Upper lobe of right lung (tissue), 1 donor: Measurements from ENCODE around the gene MT2A. TPM values are rescaled to one million over a fixed set of nuclear protein-coding genes. Genes with fewer than 3 reads are reported as not detected.

Experiments
- ATAC-seq: fragments of 200-7000 bp; cut with Tn5 transposase; one replicate; pipeline ENCODE4 v1.9.1; 2020; ENCODE audit warnings: mild to moderate bottlenecking, moderate library complexity
- DNase-seq: peaks from one replicate; pipeline ENCODE4 v3.0.0-alpha.2; 2020
- H3K27ac ChIP-seq: fragments of 200-600 bp; one replicate; pipeline ENCODE4 v1.8.0; 2022
- H3K27me3 ChIP-seq: fragments of 200-600 bp; one replicate; pipeline ENCODE4 v1.8.0; 2022; ENCODE audit warnings: mild to moderate bottlenecking
- H3K36me3 ChIP-seq: fragments of 200-600 bp; one replicate; pipeline ENCODE4 v1.8.0; 2022
- H3K4me1 ChIP-seq: fragments of 200-600 bp; one replicate; pipeline ENCODE4 v1.8.0; 2022
- H3K4me3 ChIP-seq: fragments of 200-600 bp; one replicate; pipeline ENCODE4 v1.8.0; 2022; ENCODE audit warnings: mild to moderate bottlenecking
- H3K9me3 ChIP-seq: fragments of 200-600 bp; one replicate; pipeline ENCODE4 v1.8.0; 2022
- intact Hi-C: fragments of 100-400 bp; cut with DNase I; formaldehyde crosslinking; loops from one replicate; pipeline ENCODE4 v1.11.0; 2022
- total RNA-seq: library from RNA; stranded (reverse); fragmentation: NEBNext Ultra II Directional; extraction: Animal tissue kit (Norgen Biotek cat#: 25700); gene quantifications from one replicate; pipeline ENCODE4 v1.2.1, GENCODE V29; 2021
- TF ChIP-seq, protein P1 (sequence below): fragments of 200-600 bp; IDR thresholded peaks from one replicate; pipeline ENCODE4 v1.8.0; 2022; ENCODE audit warnings: antibody characterized with exemption
- donor health status: DM: no; HTN: yes; CAD: no; lungs with severe emphysema.

Gene MT2A
- total RNA-seq, 1 donor from 2014 or later: 349 TPM

- H3K27me3 ChIP-seq: peaks cover 23% of the 10 kb centered on the region
- peak overlapping the region; percentile 46 for H3K4me3 ChIP-seq
- ATAC-seq: no peak
- intact Hi-C loops: no loop called here
- peaks cover 8% of the 10 kb centered on the region for H3K4me1 ChIP-seq
- H3K36me3 ChIP-seq: no peaks in the 10 kb centered on the region
- DNase-seq: no peak
- H3K27ac ChIP-seq: peak overlapping the region; percentile 83
- TF ChIP-seq, protein P1, sequence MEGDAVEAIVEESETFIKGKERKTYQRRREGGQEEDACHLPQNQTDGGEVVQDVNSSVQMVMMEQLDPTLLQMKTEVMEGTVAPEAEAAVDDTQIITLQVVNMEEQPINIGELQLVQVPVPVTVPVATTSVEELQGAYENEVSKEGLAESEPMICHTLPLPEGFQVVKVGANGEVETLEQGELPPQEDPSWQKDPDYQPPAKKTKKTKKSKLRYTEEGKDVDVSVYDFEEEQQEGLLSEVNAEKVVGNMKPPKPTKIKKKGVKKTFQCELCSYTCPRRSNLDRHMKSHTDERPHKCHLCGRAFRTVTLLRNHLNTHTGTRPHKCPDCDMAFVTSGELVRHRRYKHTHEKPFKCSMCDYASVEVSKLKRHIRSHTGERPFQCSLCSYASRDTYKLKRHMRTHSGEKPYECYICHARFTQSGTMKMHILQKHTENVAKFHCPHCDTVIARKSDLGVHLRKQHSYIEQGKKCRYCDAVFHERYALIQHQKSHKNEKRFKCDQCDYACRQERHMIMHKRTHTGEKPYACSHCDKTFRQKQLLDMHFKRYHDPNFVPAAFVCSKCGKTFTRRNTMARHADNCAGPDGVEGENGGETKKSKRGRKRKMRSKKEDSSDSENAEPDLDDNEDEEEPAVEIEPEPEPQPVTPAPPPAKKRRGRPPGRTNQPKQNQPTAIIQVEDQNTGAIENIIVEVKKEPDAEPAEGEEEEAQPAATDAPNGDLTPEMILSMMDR: no peak
- no peaks in the 10 kb centered on the region for H3K9me3 ChIP-seq
Measured at GRCh38 chr16:56632848-56633365, 24.5 kb downstream of the MT2A start.

- TF ChIP-seq, protein P1: no peak
- no peak for DNase-seq
- Histone ChIP-seq H3K4me3 (peak overlapping the region; percentile 46), H3K9me3 (no peaks in the 10 kb centered on the region), H3K27ac (peak overlapping the region; percentile 83), H3K36me3 (no peaks in the 10 kb centered on the region), H3K27me3 (peaks cover 29% of the 10 kb centered on the region), H3K4me1 (peaks cover 15% of the 10 kb centered on the region)
- ATAC-seq: no peak
- intact Hi-C loops: no loop called here
Measured at GRCh38 chr16:56633535-56633934, 25.2 kb downstream of the MT2A start.

- Histone ChIP-seq H3K4me3 (peak overlapping the region; percentile 10), H3K27ac (no peak overlapping the region), H3K36me3 (no peaks in the 10 kb centered on the region), H3K9me3 (no peaks in the 10 kb centered on the region), H3K27me3 (peaks cover 40% of the 10 kb centered on the region), H3K4me1 (peaks cover 22% of the 10 kb centered on the region)
- TF ChIP-seq, protein P1: no peak
- ATAC-seq (no peak), DNase-seq (no peak)
- intact Hi-C loops: no loop called here
Measured at GRCh38 chr16:56634715-56635440, 26.5 kb downstream of the MT2A start.

DNA sequence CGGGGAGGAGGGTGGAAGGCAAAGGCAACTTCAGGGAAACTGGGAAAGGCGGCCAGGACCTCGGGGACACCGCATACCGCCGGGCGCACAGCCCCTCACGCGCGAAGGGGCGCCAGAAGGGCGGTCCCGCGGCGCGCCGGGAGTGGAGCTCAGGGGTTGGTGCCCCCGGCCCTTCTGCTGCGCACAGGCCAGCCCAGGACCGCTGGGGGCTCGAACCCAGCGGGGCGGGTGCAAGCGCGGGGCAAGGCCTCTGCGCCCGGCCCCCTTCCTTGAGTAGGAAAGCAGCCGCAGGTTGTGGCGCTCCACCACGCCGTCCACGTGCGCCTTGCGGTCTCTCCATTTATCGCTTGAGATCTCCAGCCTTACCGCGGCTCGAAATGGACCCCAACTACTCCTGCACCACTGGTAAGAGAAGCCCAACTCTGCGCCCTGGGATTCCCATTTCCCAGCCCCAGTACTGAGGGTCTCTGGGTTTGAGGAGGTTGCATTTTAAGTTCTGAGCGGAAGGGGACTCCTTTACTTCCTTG lies 27.1 kb downstream of the MT2A start:
- no peak for ATAC-seq
- DNase-seq: no peak
- peak overlapping the region; percentile 10 for H3K4me3 ChIP-seq
- no peak overlapping the region for H3K27ac ChIP-seq
- H3K36me3 ChIP-seq: no peaks in the 10 kb centered on the region
- H3K4me1 ChIP-seq: peaks cover 22% of the 10 kb centered on the region
- H3K9me3 ChIP-seq: no peaks in the 10 kb centered on the region
- TF ChIP-seq, protein P1: no peak
- peaks cover 40% of the 10 kb centered on the region for H3K27me3 ChIP-seq
- intact Hi-C loops: no loop called here

GRCh38 chr16:56636616-56637413 lies 28.4 kb downstream of the MT2A start:
- H3K4me3 ChIP-seq: no peak overlapping the region
- DNase-seq (no peak), ATAC-seq (no peak)
- no peaks in the 10 kb centered on the region for H3K9me3 ChIP-seq
- no peak overlapping the region for H3K27ac ChIP-seq
- TF ChIP-seq, protein P1: no peak
- intact Hi-C loops: no loop called here
- no peaks in the 10 kb centered on the region for H3K36me3 ChIP-seq
- peaks cover 40% of the 10 kb centered on the region for H3K27me3 ChIP-seq
- H3K4me1 ChIP-seq: peaks cover 22% of the 10 kb centered on the region
